Fibroblast of lung (primary cell): ENCODE measurements around the gene LMNB1. TPM values are rescaled to one million over a fixed set of nuclear protein-coding genes. Genes with fewer than 3 reads are reported as not detected.
A peak's percentile ranks its signal among the peaks of the same experiment; 100 is the strongest.
"Not testable (repeated sequence)": the region's sequence is repeated elsewhere in the genome, so short reads cannot be mapped to it uniquely, and the experiment has no call there.

Experiments
- DNase-seq, 2 donors: peaks; one replicate each; pipeline versions ENCODE4 v3.0.0 to v3.0.0-alpha.2; 2010; ENCODE audit warnings: low read depth in 2 of 2
- H2AFZ ChIP-seq: 2 replicates; pipeline ENCODE4 v1.5.1; 2012; ENCODE audit warnings: low read length, control low read depth, inconsistent platforms
- H3K27ac ChIP-seq: 2 replicates; pipeline ENCODE4 v1.5.1; 2011; ENCODE audit warnings: low read length, control low read depth; ENCODE audit not compliant: insufficient read depth
- H3K27me3 ChIP-seq: 2 replicates; pipeline ENCODE4 v1.5.1; 2011; ENCODE audit warnings: mild to moderate bottlenecking, low read length; ENCODE audit not compliant: control insufficient read depth, insufficient read depth
- H3K36me3 ChIP-seq: 2 replicates; pipeline ENCODE4 v1.5.1; 2011; ENCODE audit warnings: low read length; ENCODE audit not compliant: control insufficient read depth, insufficient read depth
- H3K4me1 ChIP-seq: 2 replicates; pipeline ENCODE4 v1.5.1; 2011; ENCODE audit warnings: low read length; ENCODE audit not compliant: control insufficient read depth, insufficient read depth; ENCODE audit errors: extremely low read depth
- H3K4me2 ChIP-seq: 2 replicates; pipeline ENCODE4 v1.5.1; 2011; ENCODE audit warnings: low read length, control low read depth; ENCODE audit not compliant: insufficient read depth; ENCODE audit errors: extremely low read depth
- H3K4me3 ChIP-seq, 4 experiments: fragments of 200-600 bp in 1 of 4; sonication (generic) in 1 of 4; replicated peaks in 1 of 4; 2 replicates each; pipeline ENCODE4 v1.5.1; 2011 to 2016; ENCODE audit warnings: low read length in 4 of 4, low read depth in 3 of 4, mild to moderate bottlenecking in 3 of 4, control low read depth in 2 of 4, inconsistent platforms in 1 of 4, mixed read lengths in 1 of 4; ENCODE audit not compliant: insufficient read depth in 1 of 4; ENCODE audit errors: control extremely low read depth in 1 of 4
- H3K79me2 ChIP-seq: 2 replicates; pipeline ENCODE4 v1.5.1; 2012; ENCODE audit warnings: mild to moderate bottlenecking, low read length, inconsistent platforms; ENCODE audit not compliant: control insufficient read depth, insufficient read depth
- H3K9ac ChIP-seq: 2 replicates; pipeline ENCODE4 v1.5.1; 2011; ENCODE audit warnings: mild to moderate bottlenecking, low read length, control low read depth; ENCODE audit not compliant: insufficient read depth
- H3K9me3 ChIP-seq: 2 replicates; pipeline ENCODE4 v1.5.1; 2012; ENCODE audit warnings: low read depth, low read length; ENCODE audit not compliant: control insufficient read depth, insufficient read depth
- H4K20me1 ChIP-seq: 2 replicates; pipeline ENCODE4 v1.5.1; 2011; ENCODE audit warnings: low read length; ENCODE audit not compliant: control insufficient read depth, insufficient read depth; ENCODE audit errors: extremely low read depth
- CTCF ChIP-seq, 2 donors: IDR thresholded peaks in 1 of 2; conservative IDR thresholded peaks in 1 of 2; 1 replicate in 1 of 2; 2 replicates in 1 of 2; pipeline ENCODE4 v1.5.1; 2011 to 2012; ENCODE audit warnings: low read length in 2 of 2, control low read depth in 1 of 2, inconsistent platforms in 1 of 2, low read depth in 1 of 2, mild to moderate bottlenecking in 1 of 2
- EZH2 ChIP-seq: IDR thresholded peaks from 2 replicates; pipeline ENCODE4 v1.5.1; 2012; ENCODE audit warnings: low read length, control low read depth, mild to moderate bottlenecking; ENCODE audit errors: missing control alignments
- polyA plus RNA-seq, 2 donors: library from polyadenylated mRNA; depleted of rRNA in 1 of 2; stranded (reverse) in 1 of 2; unstranded in 1 of 2; fragments of >200 nt; gene quantifications; 2 replicates each; pipeline ENCODE4 v1.2.1, GENCODE V29; 2011 to 2012; ENCODE audit warnings: missing spikeins in 1 of 2
- total RNA-seq: library from RNA; depleted of rRNA; stranded (reverse); fragments of >200 nt; gene quantifications from 2 replicates; pipeline ENCODE4 v1.2.1, GENCODE V29; 2014

Gene LMNB1
- total and polyA plus RNA-seq, 2 donors (not counting 1 experiment from before 2014, with no cell fraction given): 17.3 to 17.5 TPM

- Histone ChIP-seq H3K9ac (no peak overlapping the region), H3K9me3 (no peaks in the 10 kb centered on the region), H3K27me3 (no peaks in the 10 kb centered on the region), H3K36me3 (no peaks in the 10 kb centered on the region), H3K4me1 (no peaks in the 10 kb centered on the region), H3K4me2 (no peak overlapping the region), H3K79me2 (no peaks in the 10 kb centered on the region), H4K20me1 (no peaks in the 10 kb centered on the region), H2AFZ (no peak overlapping the region), H3K4me3 (no peak overlapping the region), H3K27ac (no peak overlapping the region)
- no peak for DNase-seq
- TF ChIP-seq EZH2 (no peak), CTCF (conservative IDR thresholded peaks at IDR 0.05 in 1 of 2, IDR thresholded peaks at IDR 0.05 in 1 of 2; ENCODE audit: low read depth in 1 of 2, low read length in 2 of 2) (no peak)
Observed at GRCh38 chr5:126769703-126770102, 7.2 kb upstream of the LMNB1 start.

DNA sequence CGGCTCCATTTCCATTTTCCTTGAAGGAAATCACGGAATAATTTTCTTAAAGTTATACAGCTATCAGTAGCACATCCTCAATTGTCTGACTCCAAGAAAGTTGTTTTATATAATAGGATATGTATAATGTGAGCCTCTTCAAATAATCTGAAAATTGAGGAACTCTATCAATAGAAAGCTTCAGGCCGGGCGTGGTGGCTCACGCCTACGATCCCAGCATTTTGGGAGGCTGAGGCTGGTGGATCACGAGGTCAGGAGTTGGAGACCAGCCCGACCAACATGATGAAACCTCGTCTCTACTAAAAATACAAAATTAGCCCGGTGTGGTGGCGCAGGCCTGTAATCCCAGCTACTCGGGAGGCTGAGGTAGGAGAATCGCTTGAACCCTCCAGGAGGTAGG is 3.4 kb upstream of the LMNB1 start:
- not testable (repeated sequence) for H3K4me3 ChIP-seq, H3K36me3 ChIP-seq, H3K27me3 ChIP-seq, H3K27ac ChIP-seq, H3K4me1 ChIP-seq, H2AFZ ChIP-seq, H3K9ac ChIP-seq, H3K4me2 ChIP-seq, H4K20me1 ChIP-seq, H3K9me3 ChIP-seq, DNase-seq
- peaks cover 11% of the 10 kb centered on the region for H3K79me2 ChIP-seq

DNA sequence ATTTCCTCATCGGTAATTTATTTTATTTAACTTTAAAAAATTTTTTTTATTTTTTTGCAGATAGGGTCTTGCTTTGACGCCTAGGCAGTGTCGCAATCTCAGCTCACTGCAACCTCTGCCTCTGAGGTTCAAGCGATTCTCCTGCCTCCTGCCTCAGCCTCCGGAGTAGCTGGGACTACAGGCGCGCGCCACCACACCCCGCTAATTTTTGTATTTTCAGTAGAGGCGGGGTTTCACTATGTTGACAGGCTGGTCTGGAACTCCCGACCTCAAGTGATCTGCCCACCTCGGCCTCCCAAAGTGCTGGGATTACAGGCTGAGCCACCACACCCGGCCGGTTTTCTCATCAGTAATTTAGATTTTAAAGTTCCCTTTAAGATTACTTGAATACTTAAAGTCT is 2.3 kb upstream of the LMNB1 start:
- H3K4me1 ChIP-seq, H3K27me3 ChIP-seq, H2AFZ ChIP-seq, H3K4me2 ChIP-seq, H3K27ac ChIP-seq, H3K9me3 ChIP-seq, H3K4me3 ChIP-seq, H3K9ac ChIP-seq, H4K20me1 ChIP-seq, DNase-seq, H3K36me3 ChIP-seq: not testable (repeated sequence)
- peaks cover 22% of the 10 kb centered on the region for H3K79me2 ChIP-seq

DNA sequence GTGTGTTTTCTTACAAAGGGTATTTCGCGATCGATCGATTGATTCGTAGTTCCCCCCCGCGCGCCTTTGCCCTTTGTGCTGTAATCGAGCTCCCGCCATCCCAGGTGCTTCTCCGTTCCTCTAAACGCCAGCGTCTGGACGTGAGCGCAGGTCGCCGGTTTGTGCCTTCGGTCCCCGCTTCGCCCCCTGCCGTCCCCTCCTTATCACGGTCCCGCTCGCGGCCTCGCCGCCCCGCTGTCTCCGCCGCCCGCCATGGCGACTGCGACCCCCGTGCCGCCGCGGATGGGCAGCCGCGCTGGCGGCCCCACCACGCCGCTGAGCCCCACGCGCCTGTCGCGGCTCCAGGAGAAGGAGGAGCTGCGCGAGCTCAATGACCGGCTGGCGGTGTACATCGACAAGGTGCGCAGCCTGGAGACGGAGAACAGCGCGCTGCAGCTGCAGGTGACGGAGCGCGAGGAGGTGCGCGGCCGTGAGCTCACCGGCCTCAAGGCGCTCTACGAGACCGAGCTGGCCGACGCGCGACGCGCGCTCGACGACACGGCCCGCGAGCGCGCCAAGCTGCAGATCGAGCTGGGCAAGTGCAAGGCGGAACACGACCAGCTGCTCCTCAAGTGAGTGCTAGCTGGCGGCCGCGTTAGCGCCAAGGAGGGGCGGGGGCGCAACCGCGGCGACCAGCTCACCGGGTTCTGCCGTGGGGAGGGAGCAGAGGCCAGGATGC is 480 bp downstream of the LMNB1 start:
- DNase-seq: peak; percentile 62 to 70
- peaks cover 5% of the 10 kb centered on the region for H3K4me1 ChIP-seq
- peak overlapping the region; percentile 75 for H3K4me2 ChIP-seq
- H3K27ac ChIP-seq: peak overlapping the region; percentile 89
- peak overlapping the region; percentile 85 for H3K9ac ChIP-seq
- H3K27me3 ChIP-seq: no peaks in the 10 kb centered on the region
- peaks cover 50% of the 10 kb centered on the region for H3K79me2 ChIP-seq
- no peaks in the 10 kb centered on the region for H3K9me3 ChIP-seq
- no peak for TF ChIP-seq CTCF (conservative IDR thresholded peaks at IDR 0.05 in 1 of 2, IDR thresholded peaks at IDR 0.05 in 1 of 2; ENCODE audit: low read depth in 1 of 2, low read length in 2 of 2)
- TF ChIP-seq EZH2: no peak
- peaks cover 2% of the 10 kb centered on the region for H3K36me3 ChIP-seq
- H3K4me3 ChIP-seq: peak overlapping the region; percentile 72 to 94 (median 86)
- no peaks in the 10 kb centered on the region for H4K20me1 ChIP-seq
- H2AFZ ChIP-seq: peak overlapping the region; percentile 94
